ENCODE results near the gene FBRS. TPM values are rescaled to one million over a fixed set of nuclear protein-coding genes. Genes with fewer than 3 reads are reported as not detected.

The FBRS gene
- total RNA-seq, 1 experiment from 2014 or later: 16.8 TPM

- no peak overlapping the region for H4K5ac ChIP-seq (ENCODE audit: insufficient read length, low read depth, low read length)
- no peaks in the 10 kb centered on the region for H3K23me2 ChIP-seq (ENCODE audit: insufficient read length, low read depth, low read length, poor library complexity, severe bottlenecking)
These were observed 35.7 kb upstream of the FBRS start for GRCh38 chr16:30622455-30623032.

More at GRCh38 chr16:30622455-30623032, 35.7 kb upstream of the FBRS start:
- no peak overlapping the region for H2BK15ac ChIP-seq (ENCODE audit: low read depth, low read length)
- H3K27ac ChIP-seq (ENCODE audit: insufficient read length, low read depth, low read length): no peak overlapping the region
- no peak overlapping the region for H2BK20ac ChIP-seq (ENCODE audit: low read depth, low read length, poor library complexity, severe bottlenecking)
- H3K4me1 Mint-ChIP-seq: peaks cover 12 to 13% of the 10 kb centered on the region in 2 experiments
- H3K23ac ChIP-seq (ENCODE audit: insufficient read length, low read depth, low read length): no peak overlapping the region
- no peak overlapping the region for H2BK120ac ChIP-seq (ENCODE audit: low read depth, low read length, poor library complexity, severe bottlenecking)
- no peak overlapping the region for H2BK12ac ChIP-seq (ENCODE audit: insufficient read length, low read depth, low read length)
- no peaks in the 10 kb centered on the region for H3K36me3 Mint-ChIP-seq (ENCODE audit: insufficient read depth in 1 of 3, low read depth in 3 of 3)
- peaks cover 21% of the 10 kb centered on the region for H3K27me3 Mint-ChIP-seq (ENCODE audit: low read depth)
- H3K79me1 ChIP-seq (ENCODE audit: insufficient read depth, low read depth, low read length, poor library complexity, severe bottlenecking): no peaks in the 10 kb centered on the region
- no peaks in the 10 kb centered on the region; a peak in 1 of 5 replicates for H3K9me3 Mint-ChIP-seq
- no peak overlapping the region for H3K9ac ChIP-seq (ENCODE audit: extremely low read depth, insufficient read length, low read length)
- H4K20me1 ChIP-seq (ENCODE audit: control insufficient read depth, insufficient read depth, insufficient read length): no peaks in the 10 kb centered on the region
- H3K4me2 ChIP-seq (ENCODE audit: insufficient read depth, insufficient read length, low read length): no peak overlapping the region
- H3K56ac ChIP-seq (ENCODE audit: insufficient read length, low read depth, low read length): no peak overlapping the region
- no peak overlapping the region for H3T11ph ChIP-seq (ENCODE audit: low read length)
- WGBS (ENCODE audit: extremely low coverage, insufficient read length, low lambda C conversion rate): no CpG with 5 or more reads among the region's 10 CpGs
- no peak overlapping the region for H4K8ac ChIP-seq (replicated peaks; ENCODE audit: insufficient read length, low read depth, low read length)
- H3K14ac ChIP-seq (ENCODE audit: insufficient read depth, low read length): no peak overlapping the region
- H3K4ac ChIP-seq (ENCODE audit: low read depth, low read length): no peak overlapping the region
- DNase-seq: no peak
- H3K9me3 ChIP-seq (ENCODE audit: control insufficient read depth, low read depth, low read length): no peaks in the 10 kb centered on the region
- no peaks in the 10 kb centered on the region for H3K79me2 ChIP-seq (ENCODE audit: insufficient read depth, low read length)
- no peaks in the 10 kb centered on the region for H3K27me3 ChIP-seq (ENCODE audit: insufficient read depth, low read length)
- TF ChIP-seq CTCF (conservative IDR thresholded peaks at IDR 0.05): no peak
- H3K27ac Mint-ChIP-seq: no peak overlapping the region
- H2BK5ac ChIP-seq (ENCODE audit: insufficient read length, low read length): no peak overlapping the region
- H2AFZ ChIP-seq (ENCODE audit: low read length): no peak overlapping the region
- H3K18ac ChIP-seq (ENCODE audit: insufficient read length, low read depth, low read length): no peak overlapping the region
- no peaks in the 10 kb centered on the region for H3K4me1 ChIP-seq (ENCODE audit: insufficient read depth, low read length)
- H2AK5ac ChIP-seq (ENCODE audit: insufficient read length, low read length): no peak overlapping the region
- H4K91ac ChIP-seq (ENCODE audit: insufficient read length, low read depth, low read length): no peak overlapping the region
- no peak overlapping the region for H3K4me3 Mint-ChIP-seq

Measured in H9 (cell line).